Muscle layer of duodenum (tissue), 2 donors: ENCODE results near the gene DDX11.
"Not testable (repeated sequence)": the region's sequence is repeated elsewhere in the genome, so short reads cannot be mapped to it uniquely, and the experiment has no call there.

Source experiments
- H3K27ac ChIP-seq: one replicate; pipeline ENCODE4 v1.7.0; 2013; ENCODE audit warnings: mild to moderate bottlenecking, low read length
- H3K27me3 ChIP-seq: one replicate; pipeline ENCODE4 v1.7.0; 2013; ENCODE audit warnings: low read depth, mild to moderate bottlenecking, control low read depth, low read length
- H3K36me3 ChIP-seq, 2 donors: one replicate each; pipeline ENCODE4 v1.7.0; 2013; ENCODE audit warnings: low read length in 2 of 2, control low read depth in 1 of 2, mild to moderate bottlenecking in 1 of 2; ENCODE audit not compliant: insufficient read depth in 2 of 2, control insufficient read depth in 1 of 2
- H3K4me1 ChIP-seq, 2 donors: one replicate each; pipeline ENCODE4 v1.7.0; 2013; ENCODE audit warnings: low read length in 2 of 2, mild to moderate bottlenecking in 2 of 2, control low read depth in 1 of 2, moderate library complexity in 1 of 2; ENCODE audit not compliant: insufficient read depth in 2 of 2, control insufficient read depth in 1 of 2
- H3K4me3 ChIP-seq, 2 donors: one replicate each; pipeline ENCODE4 v1.7.0; 2013; ENCODE audit warnings: low read length in 2 of 2, low read depth in 1 of 2, mild to moderate bottlenecking in 1 of 2
- H3K9me3 ChIP-seq, 2 donors: one replicate each; pipeline ENCODE4 v1.7.0; 2013; ENCODE audit warnings: low read length in 2 of 2, control low read depth in 1 of 2, mild to moderate bottlenecking in 1 of 2; ENCODE audit not compliant: control insufficient read depth in 1 of 2
- donor health status: healthy.

DDX11 gene

DNA sequence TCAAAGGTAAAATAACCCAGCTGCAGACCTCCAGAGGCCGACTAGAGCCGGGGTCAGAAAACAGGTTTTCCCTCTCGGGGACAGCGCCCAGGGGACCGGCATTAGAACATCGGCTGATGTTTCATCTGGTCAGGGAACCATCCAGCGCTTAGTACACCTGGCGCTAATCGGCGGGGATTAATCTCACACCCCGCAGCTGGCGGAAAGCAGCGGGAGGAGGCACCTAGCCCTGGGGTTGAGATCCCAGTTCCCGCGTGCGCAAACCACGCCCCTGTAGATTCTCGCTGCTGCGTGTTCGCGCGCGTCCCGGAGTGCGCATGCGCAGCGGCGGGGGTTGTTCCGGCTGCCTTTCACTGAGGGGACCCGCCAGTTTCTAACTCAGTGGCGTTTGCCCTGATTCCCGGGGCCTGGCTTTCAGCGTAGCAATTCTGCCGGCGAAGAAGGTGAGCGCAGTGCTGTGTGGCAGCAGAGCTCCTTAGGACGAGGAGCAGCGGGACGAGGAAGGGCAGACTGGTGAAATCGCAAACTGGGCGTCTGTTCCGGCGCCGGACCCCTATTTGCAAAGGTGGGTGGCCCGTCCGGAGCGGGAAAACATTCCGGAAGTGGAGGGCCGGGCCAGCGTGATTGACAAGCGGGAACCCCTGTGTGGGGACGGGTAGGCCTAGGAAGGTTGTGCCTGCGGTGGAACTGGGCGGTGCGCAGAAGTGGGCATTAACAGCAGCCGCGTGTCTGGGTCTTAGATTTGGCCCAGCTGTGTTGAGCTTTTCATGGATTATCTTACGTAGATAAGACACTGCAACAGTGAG lies at the start of gene DDX11:
TSS of gene DDX11 (plus strand) at position 334 of the 806 bp plus-strand sequence. CDS start 4,534 bp downstream, outside the sequence.
- H3K27me3 ChIP-seq, H3K36me3 ChIP-seq, H3K9me3 ChIP-seq, H3K4me1 ChIP-seq: not testable (repeated sequence)
- Histone ChIP-seq H3K27ac (peak within 1 kb of the TSS; percentile 83), H3K4me3 (peak within 1 kb of the TSS; percentile 77 to 79)

DNA sequence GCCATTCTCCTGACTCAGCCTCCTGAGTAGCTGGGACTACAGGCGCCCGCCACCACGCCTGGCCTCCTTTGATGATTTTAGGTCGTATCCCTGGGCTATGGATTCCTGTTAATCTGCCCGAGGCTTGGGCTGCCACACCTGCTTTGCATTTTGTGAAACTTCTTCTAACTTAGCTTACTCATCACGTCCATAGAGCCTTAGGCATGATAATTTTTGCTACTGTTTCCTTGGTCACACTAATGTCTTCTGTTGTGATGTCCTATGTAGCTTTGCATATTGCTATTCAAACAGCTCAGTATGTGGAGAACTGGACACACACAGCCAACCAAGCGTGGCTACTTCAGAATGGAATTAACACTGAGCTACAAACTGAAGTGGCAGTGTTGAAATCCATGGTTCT lies 47.5 kb upstream of the DDX11 start:
- Histone ChIP-seq H3K4me1 (no peaks in the 10 kb centered on the region), H3K27me3 (no peaks in the 10 kb centered on the region), H3K27ac (no peak overlapping the region), H3K36me3 (no peaks in the 10 kb centered on the region), H3K9me3 (no peaks in the 10 kb centered on the region), H3K4me3 (no peak overlapping the region)

DNA sequence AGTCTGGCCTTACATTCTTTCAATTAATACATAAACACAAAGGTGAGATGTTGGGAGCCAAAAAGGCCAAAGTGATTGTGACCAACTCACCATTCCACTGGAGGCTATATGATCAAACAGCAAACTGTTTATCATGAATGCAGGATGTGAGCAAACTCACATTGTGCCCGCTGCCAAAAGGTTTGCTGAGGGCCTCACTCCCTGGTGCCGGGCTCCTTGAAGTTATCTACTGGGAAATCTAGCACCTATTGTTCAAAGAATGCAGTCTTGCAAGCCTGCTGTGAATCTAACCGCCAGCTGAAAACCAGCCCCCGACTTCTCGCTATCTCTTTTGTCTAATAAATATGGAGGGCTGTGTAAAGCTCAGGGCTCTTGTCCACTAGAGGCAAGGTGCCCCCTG lies 46.7 kb upstream of the DDX11 start:
- H3K36me3 ChIP-seq, H3K9me3 ChIP-seq, H3K4me1 ChIP-seq, H3K27me3 ChIP-seq, H3K27ac ChIP-seq, H3K4me3 ChIP-seq: not testable (repeated sequence)

DNA sequence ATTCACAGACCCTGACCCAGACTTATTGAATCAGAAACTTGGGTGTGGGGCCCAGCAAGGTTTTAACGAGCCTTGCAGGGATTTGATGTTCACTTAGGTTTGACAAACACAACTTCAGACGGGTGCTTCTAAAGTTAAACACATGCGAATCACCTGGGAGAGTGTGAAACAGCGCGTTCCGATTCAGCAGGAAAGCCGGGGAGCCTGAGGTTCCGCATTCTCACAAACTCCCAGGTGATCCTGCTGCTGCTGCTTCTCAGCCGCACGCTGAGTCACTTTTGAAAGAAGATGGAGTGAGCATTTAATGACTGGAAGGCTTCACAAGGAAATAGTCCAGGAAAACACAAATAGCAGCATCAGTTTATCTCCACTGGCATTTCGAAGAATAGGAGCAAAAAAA lies 44.2 kb upstream of the DDX11 start:
- no peaks in the 10 kb centered on the region for H3K27me3 ChIP-seq
- no peaks in the 10 kb centered on the region for H3K9me3 ChIP-seq
- no peak overlapping the region for H3K27ac ChIP-seq

DNA sequence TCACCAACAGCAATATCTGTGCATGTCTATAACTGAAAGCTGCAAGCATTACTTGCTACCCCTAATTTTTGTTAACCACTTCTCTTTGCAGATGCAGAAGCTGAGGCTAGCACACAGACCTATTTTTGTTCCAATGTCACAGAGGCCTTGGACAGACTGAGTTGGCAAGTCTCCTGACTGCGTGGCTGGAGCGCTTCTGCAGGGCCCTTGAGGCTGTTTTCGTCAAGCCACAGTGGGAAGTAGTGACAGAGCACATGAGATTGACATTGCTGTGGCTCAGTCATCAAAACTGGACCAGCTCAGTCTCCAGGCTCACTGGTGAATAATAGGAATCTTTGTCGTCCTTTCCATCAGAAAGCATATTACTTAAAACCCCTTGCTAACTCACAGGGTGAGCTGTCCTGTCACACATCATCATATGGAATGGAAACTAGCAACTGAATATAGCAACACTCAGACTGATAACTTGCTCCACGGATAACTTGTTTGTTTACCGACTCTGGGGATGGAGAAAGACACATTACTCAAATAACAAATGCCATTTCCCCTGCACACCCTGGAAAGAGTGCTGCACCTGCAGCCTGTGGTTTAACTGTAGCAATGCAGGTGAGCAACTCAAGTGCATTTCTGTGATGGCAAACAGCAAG lies 43.6 kb upstream of the DDX11 start:
- no peak overlapping the region for H3K4me3 ChIP-seq

More for the DNA sequence above, 44.2 kb upstream of the DDX11 start:
- H3K36me3 ChIP-seq = no peaks in the 10 kb centered on the region
- H3K4me1 ChIP-seq = no peaks in the 10 kb centered on the region
- H3K4me3 ChIP-seq = no peak overlapping the region

DNA sequence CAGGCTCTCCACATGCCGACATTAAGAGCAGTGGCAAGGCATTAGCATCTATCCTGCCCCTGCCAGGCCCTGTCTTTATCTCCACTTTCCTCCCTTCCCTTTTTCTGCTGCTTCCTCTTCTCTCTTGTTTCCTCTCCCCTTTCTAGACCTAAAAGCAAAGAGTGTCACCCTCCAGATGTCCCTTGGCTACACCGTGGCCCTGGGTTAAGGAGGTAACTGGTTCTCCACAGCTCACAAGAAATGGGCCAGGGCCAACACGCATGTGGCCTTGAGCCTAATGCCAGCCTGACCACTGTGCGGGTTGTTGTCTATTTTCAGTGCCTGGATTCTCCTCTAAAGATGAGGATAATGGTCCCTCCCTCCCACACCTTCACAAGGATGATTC lies 41.7 kb upstream of the DDX11 start:
- no peaks in the 10 kb centered on the region for H3K36me3 ChIP-seq
- no peak overlapping the region for H3K27ac ChIP-seq
- H3K9me3 ChIP-seq = no peaks in the 10 kb centered on the region
- no peak overlapping the region for H3K4me3 ChIP-seq
- H3K27me3 ChIP-seq = no peaks in the 10 kb centered on the region
- H3K4me1 ChIP-seq = no peaks in the 10 kb centered on the region

More for the DNA sequence above, 43.6 kb upstream of the DDX11 start:
- H3K36me3 ChIP-seq = no peaks in the 10 kb centered on the region
- H3K27ac ChIP-seq = no peak overlapping the region
- no peaks in the 10 kb centered on the region for H3K4me1 ChIP-seq
- no peaks in the 10 kb centered on the region for H3K9me3 ChIP-seq
- no peaks in the 10 kb centered on the region for H3K27me3 ChIP-seq

DNA sequence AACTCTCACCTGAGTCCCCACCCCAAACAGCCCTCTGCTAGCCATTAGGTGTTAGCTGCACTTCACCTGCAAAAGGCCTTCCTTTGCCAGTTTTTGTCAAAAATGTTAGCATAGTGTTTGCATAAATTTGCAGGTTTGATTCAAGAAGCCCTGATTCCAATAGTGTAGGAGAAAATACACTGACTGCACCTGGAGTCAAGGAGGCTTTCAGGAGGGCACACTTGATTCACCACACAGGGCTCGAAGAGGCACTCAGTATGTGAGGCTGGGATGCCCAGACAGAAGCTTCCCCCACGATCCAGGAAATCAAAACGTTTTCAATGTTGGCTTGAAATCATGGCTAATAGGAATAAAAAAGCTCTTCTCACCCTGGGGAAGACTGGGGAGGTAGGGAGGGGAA lies 40.5 kb upstream of the DDX11 start:
- Histone ChIP-seq H3K9me3 (no peaks in the 10 kb centered on the region), H3K4me3 (no peak overlapping the region), H3K27me3 (no peaks in the 10 kb centered on the region), H3K4me1 (no peaks in the 10 kb centered on the region), H3K36me3 (no peaks in the 10 kb centered on the region), H3K27ac (no peak overlapping the region)

DNA sequence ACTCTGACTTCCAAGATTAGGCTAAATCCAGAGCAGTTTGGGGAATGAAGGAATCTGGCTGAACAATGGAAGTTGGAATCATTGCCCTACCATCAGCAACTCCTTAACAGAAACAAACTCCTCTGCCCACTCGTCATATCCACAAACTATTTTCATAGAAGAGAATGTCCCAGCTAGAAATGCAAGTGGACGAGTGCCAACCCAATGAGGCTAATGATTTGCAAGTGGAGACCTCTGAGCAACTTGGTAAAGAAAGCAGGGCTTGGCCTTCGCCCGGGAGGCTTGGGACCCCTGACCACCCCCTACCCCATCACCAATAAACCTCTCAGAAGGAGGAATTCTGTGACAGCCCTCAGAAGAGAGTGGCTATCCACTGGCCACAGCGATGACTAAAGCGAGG lies 40.0 kb upstream of the DDX11 start:
- Histone ChIP-seq H3K27ac (no peak overlapping the region), H3K4me1 (no peaks in the 10 kb centered on the region), H3K27me3 (no peaks in the 10 kb centered on the region), H3K9me3 (no peaks in the 10 kb centered on the region), H3K36me3 (no peaks in the 10 kb centered on the region), H3K4me3 (no peak overlapping the region)

DNA sequence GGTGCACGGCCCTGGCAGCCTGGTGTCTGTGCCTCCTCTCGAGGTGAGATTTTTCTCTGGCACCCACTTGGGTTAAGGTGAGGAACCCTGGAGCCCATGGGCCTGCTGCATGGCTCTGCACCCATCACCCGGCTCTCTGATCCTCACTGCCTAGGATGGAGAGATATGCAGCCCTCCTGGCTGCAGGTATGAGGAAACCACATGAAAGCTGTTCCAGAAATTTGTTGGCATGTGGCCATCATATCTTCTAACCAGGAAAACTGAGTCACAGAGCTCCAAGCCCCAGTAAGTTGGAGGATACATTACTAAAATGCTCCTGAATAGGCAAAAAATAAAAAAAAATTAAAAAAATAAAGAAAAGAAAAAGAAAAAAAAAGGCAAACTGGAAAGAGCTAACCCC lies 39.3 kb upstream of the DDX11 start:
- H3K27me3 ChIP-seq = no peaks in the 10 kb centered on the region
- H3K27ac ChIP-seq = no peak overlapping the region
- no peaks in the 10 kb centered on the region for H3K36me3 ChIP-seq
- no peaks in the 10 kb centered on the region for H3K4me1 ChIP-seq
- H3K4me3 ChIP-seq = no peak overlapping the region
- no peaks in the 10 kb centered on the region for H3K9me3 ChIP-seq

DNA sequence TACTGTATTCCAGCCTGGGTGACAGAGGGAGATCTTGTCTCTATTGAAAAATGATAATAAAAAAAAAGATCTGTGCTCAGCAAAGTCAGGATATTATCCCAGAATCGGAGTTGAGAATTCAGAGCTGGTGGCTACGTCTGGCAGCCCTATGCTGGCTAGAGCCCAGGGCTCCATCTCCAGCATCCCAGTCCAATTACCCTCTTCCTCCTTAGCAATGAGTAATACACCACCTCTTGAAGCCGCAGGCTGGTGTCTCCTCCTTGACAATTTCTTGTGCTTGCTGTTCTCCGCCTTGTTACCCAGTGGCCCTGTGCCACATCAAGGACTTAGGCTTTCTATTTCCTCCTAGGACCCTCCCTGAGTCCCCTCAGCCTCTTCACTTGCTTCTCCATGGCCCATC lies 38.4 kb upstream of the DDX11 start:
- no peaks in the 10 kb centered on the region for H3K4me1 ChIP-seq
- no peaks in the 10 kb centered on the region for H3K36me3 ChIP-seq
- H3K27ac ChIP-seq = no peak overlapping the region
- no peaks in the 10 kb centered on the region for H3K27me3 ChIP-seq
- no peaks in the 10 kb centered on the region for H3K9me3 ChIP-seq
- H3K4me3 ChIP-seq = no peak overlapping the region

DNA sequence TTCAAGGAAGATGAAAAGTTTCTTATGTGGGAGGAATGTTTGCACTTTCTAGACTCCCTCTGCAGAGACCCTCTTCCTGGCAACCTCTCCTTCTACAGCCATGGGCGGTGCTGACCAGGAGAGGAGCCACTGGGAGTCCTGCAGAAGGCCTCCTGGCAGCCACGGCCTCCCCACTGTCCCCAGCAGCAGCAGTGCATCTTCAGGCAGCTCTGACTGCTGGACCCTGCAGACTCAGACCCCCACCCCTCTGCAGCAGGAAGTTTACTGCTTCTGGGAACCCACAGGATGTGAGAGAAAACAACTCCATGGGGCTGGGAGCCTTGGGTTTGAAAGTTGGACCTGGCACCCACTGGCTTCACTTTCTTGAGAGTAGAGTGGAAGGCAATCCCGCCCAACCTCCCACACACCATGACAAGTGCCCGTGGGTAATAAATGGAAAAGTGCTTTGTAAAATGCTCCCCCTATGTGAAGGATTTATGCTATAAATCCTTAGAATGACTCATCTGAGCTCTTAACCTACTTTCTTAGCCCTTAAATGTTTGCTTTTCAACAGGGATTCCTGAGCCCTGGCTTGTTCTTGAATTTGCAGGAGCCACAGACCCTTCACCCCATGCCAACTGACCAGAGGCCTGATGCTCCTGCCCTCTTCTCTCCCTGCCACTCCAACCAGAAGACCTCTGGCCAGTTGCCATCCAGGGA lies 37.5 kb upstream of the DDX11 start:
- H3K36me3 ChIP-seq = no peaks in the 10 kb centered on the region
- no peaks in the 10 kb centered on the region for H3K4me1 ChIP-seq
- no peak overlapping the region for H3K27ac ChIP-seq
- no peaks in the 10 kb centered on the region for H3K27me3 ChIP-seq
- H3K4me3 ChIP-seq = no peak overlapping the region
- no peaks in the 10 kb centered on the region for H3K9me3 ChIP-seq
